ENCODE results near the gene RAB11FIP2.
"Not testable (repeated sequence)": the region's sequence is repeated elsewhere in the genome, so short reads cannot be mapped to it uniquely, and the experiment has no call there.

RAB11FIP2 gene

GRCh38 chr10:118046395-118047156 is at the start of gene RAB11FIP2:
RAB11FIP2 (minus strand) TSS chr10:118046941; CDS start chr10:118046163, 778 bp downstream.
- DNase-seq (ENCODE audit: low read depth), result peak; percentile 93

GRCh38 chr10:118096022-118096421 is 49.3 kb upstream of the RAB11FIP2 start:
- no peak for DNase-seq (ENCODE audit: low read depth)

GRCh38 chr10:118092209-118092608 is 45.5 kb upstream of the RAB11FIP2 start:
- no peak for DNase-seq (ENCODE audit: low read depth)

GRCh38 chr10:118080817-118081216 is 34.1 kb upstream of the RAB11FIP2 start:
- no peak for DNase-seq (ENCODE audit: low read depth)

GRCh38 chr10:118076705-118077104 is 30.0 kb upstream of the RAB11FIP2 start:
- DNase-seq (ENCODE audit: low read depth), result no peak

GRCh38 chr10:118072840-118073239 is 26.1 kb upstream of the RAB11FIP2 start:
- DNase-seq (ENCODE audit: low read depth), result no peak

GRCh38 chr10:118067389-118067788 is 20.6 kb upstream of the RAB11FIP2 start:
- not testable (repeated sequence) for DNase-seq (ENCODE audit: low read depth)

- no peak for DNase-seq (ENCODE audit: low read depth)
These were observed 16.1 kb upstream of the RAB11FIP2 start for GRCh38 chr10:118062798-118063238.

- DNase-seq (ENCODE audit: low read depth), result no peak
These were observed 11.6 kb upstream of the RAB11FIP2 start for GRCh38 chr10:118058371-118058770.

GRCh38 chr10:118057361-118057760 is 10.6 kb upstream of the RAB11FIP2 start:
- no peak for DNase-seq (ENCODE audit: low read depth)

GRCh38 chr10:118054383-118054782 is 7.6 kb upstream of the RAB11FIP2 start:
- DNase-seq (ENCODE audit: low read depth), result no peak

GRCh38 chr10:118052816-118053215 is 6.1 kb upstream of the RAB11FIP2 start:
- DNase-seq (ENCODE audit: low read depth), result no peak

- DNase-seq (ENCODE audit: low read depth), result no peak
These were observed 1.1 kb upstream of the RAB11FIP2 start for GRCh38 chr10:118047880-118048279.

- DNase-seq (ENCODE audit: low read depth), result no peak
These were observed 497 bp upstream of the RAB11FIP2 start for GRCh38 chr10:118047157-118047719.

- DNase-seq (ENCODE audit: low read depth), result peak; percentile 3
These were observed 825 bp downstream of the RAB11FIP2 start for GRCh38 chr10:118045837-118046394.

- no peak for DNase-seq (ENCODE audit: low read depth)
These were observed 1.4 kb downstream of the RAB11FIP2 start for GRCh38 chr10:118045158-118045836.

- DNase-seq (ENCODE audit: low read depth), result no peak
These were observed 3.9 kb downstream of the RAB11FIP2 start for GRCh38 chr10:118042827-118043242.

GRCh38 chr10:118042336-118042735 is 4.4 kb downstream of the RAB11FIP2 start:
- DNase-seq (ENCODE audit: low read depth), result no peak

- DNase-seq (ENCODE audit: low read depth), result no peak
These were observed 5.4 kb downstream of the RAB11FIP2 start for GRCh38 chr10:118041316-118041715.

GRCh38 chr10:118036281-118036875 is 10.4 kb downstream of the RAB11FIP2 start:
- DNase-seq (ENCODE audit: low read depth), result no peak

- no peak for DNase-seq (ENCODE audit: low read depth)
These were observed 11.3 kb downstream of the RAB11FIP2 start for GRCh38 chr10:118035354-118036005.

- DNase-seq (ENCODE audit: low read depth), result no peak
These were observed 11.9 kb downstream of the RAB11FIP2 start for GRCh38 chr10:118034791-118035261.
